Measurements from ENCODE around the gene STXBP1. TPM values are rescaled to one million over a fixed set of nuclear protein-coding genes. Genes with fewer than 3 reads are reported as not detected.

The STXBP1 gene
- total RNA-seq = 8.5 and 10.3 TPM in 2 replicates

GRCh38 chr9:127611899-127612790, at the start of gene STXBP1:
Gene STXBP1 (plus strand): TSS chr9:127612277. CDS start chr9:127612404, 127 bp downstream.
- peak; percentile 85 to 91 for DNase-seq (ENCODE audit: low read depth in 2 of 2)

GRCh38 chr9:127562279-127562796, 49.7 kb upstream of the STXBP1 start:
- no peak for DNase-seq (ENCODE audit: low read depth in 2 of 2)

GRCh38 chr9:127562841-127563401, 49.2 kb upstream of the STXBP1 start:
- DNase-seq (ENCODE audit: low read depth in 2 of 2) = peak in 1 of 2 donors; percentile 89

- DNase-seq (ENCODE audit: low read depth in 2 of 2) = no peak
Observed at GRCh38 chr9:127563579-127563978, 48.5 kb upstream of the STXBP1 start.

GRCh38 chr9:127565231-127565630, 46.8 kb upstream of the STXBP1 start:
- DNase-seq (ENCODE audit: low read depth in 2 of 2) = no peak

GRCh38 chr9:127566351-127567001, 45.6 kb upstream of the STXBP1 start:
- DNase-seq (ENCODE audit: low read depth in 2 of 2) = no peak

- peak in 1 of 2 donors; percentile 61 for DNase-seq (ENCODE audit: low read depth in 2 of 2)
Observed at GRCh38 chr9:127567035-127567729, 44.9 kb upstream of the STXBP1 start.

- DNase-seq (ENCODE audit: low read depth in 2 of 2) = peak; percentile 39 to 43
Observed at GRCh38 chr9:127567730-127568617, 44.1 kb upstream of the STXBP1 start.

- DNase-seq (ENCODE audit: low read depth in 2 of 2) = no peak
Observed at GRCh38 chr9:127568618-127568970, 43.5 kb upstream of the STXBP1 start.

GRCh38 chr9:127568971-127569885, 42.8 kb upstream of the STXBP1 start:
- peak; percentile 79 for DNase-seq (ENCODE audit: low read depth in 2 of 2)

- DNase-seq (ENCODE audit: low read depth in 2 of 2) = peak; percentile 64 to 67
Observed at GRCh38 chr9:127569886-127570401, 42.1 kb upstream of the STXBP1 start.

- DNase-seq (ENCODE audit: low read depth in 2 of 2) = no peak
Observed at GRCh38 chr9:127570533-127571111, 41.5 kb upstream of the STXBP1 start.

- no peak for DNase-seq (ENCODE audit: low read depth in 2 of 2)
Observed at GRCh38 chr9:127571971-127572370, 40.1 kb upstream of the STXBP1 start.

- peak in 1 of 2 donors; percentile 68 for DNase-seq (ENCODE audit: low read depth in 2 of 2)
Observed at GRCh38 chr9:127572961-127573721, 38.9 kb upstream of the STXBP1 start.

- peak in 1 of 2 donors; percentile 32 for DNase-seq (ENCODE audit: low read depth in 2 of 2)
Observed at GRCh38 chr9:127574072-127574993, 37.7 kb upstream of the STXBP1 start.

- DNase-seq (ENCODE audit: low read depth in 2 of 2) = no peak
Observed at GRCh38 chr9:127575875-127576778, 36.0 kb upstream of the STXBP1 start.

All from lung microvascular endothelial cell (primary cell).